ENCODE data around the gene PACRG. TPM values are rescaled to one million over a fixed set of nuclear protein-coding genes. Genes with fewer than 3 reads are reported as not detected.

Gene PACRG
- polyA plus RNA-seq, 3 donors: not detected

- Histone ChIP-seq H2AFZ (ENCODE audit: insufficient read depth, low read depth, low read length, poor library complexity, severe bottlenecking) (no peak overlapping the region), H3K9me3 (replicated peaks in 1 of 2; ENCODE audit: control insufficient read depth in 1 of 2, insufficient read depth in 1 of 2, low read length in 2 of 2) (no peaks in the 10 kb centered on the region), H3K27me3 (ENCODE audit: control insufficient read depth in 2 of 2, insufficient read depth in 2 of 2, low read length in 2 of 2) (no peaks in the 10 kb centered on the region), H3K4me3 (replicated peaks in 1 of 3; ENCODE audit: low read depth in 2 of 3, low read length in 3 of 3) (no peak overlapping the region), H3K4me2 (replicated peaks; ENCODE audit: extremely low read depth, low read length, poor library complexity, severe bottlenecking) (no peak overlapping the region), H4K20me1 (ENCODE audit: insufficient read depth, low read length) (no peaks in the 10 kb centered on the region), H3K79me2 (ENCODE audit: insufficient read depth, low read length) (no peaks in the 10 kb centered on the region), H3K36me3 (replicated peaks in 1 of 2; ENCODE audit: control insufficient read depth in 1 of 2, insufficient read depth in 2 of 2, low read length in 2 of 2) (no peaks in the 10 kb centered on the region), H3K27ac (ENCODE audit: low read depth in 1 of 2, low read length in 2 of 2) (no peak overlapping the region), H3K4me1 (ENCODE audit: control insufficient read depth in 1 of 2, insufficient read depth in 2 of 2, low read length in 2 of 2) (no peaks in the 10 kb centered on the region), H3K9ac (ENCODE audit: insufficient read depth, low read length, poor library complexity, severe bottlenecking) (no peak overlapping the region)
- DNase-seq: no peak
- H3K4me3 Mint-ChIP-seq: no peak overlapping the region
- intact Hi-C loops (cut with micrococcal nuclease): no loop called here
- WGBS (ENCODE audit: insufficient coverage): no CpG with 5 or more reads among the region's 1 CpG
- peaks cover 0 to 6% (median 0%) of the 10 kb centered on the region in 7 donors for H3K9me3 Mint-ChIP-seq
- H3K36me3 Mint-ChIP-seq: no peaks in the 10 kb centered on the region
- no peaks in the 10 kb centered on the region for H3K4me1 Mint-ChIP-seq
- H3K27me3 Mint-ChIP-seq (ENCODE audit: low read depth in 3 of 3): peaks cover 0 to 2% (median 0%) of the 10 kb centered on the region in 3 donors
- no peak overlapping the region for H3K27ac Mint-ChIP-seq
- TF ChIP-seq CTCF (IDR thresholded peaks at IDR 0.05): no peak
These were observed 126.5 kb downstream of the PACRG start for GRCh38 chr6:162854228-162854627.

- Histone ChIP-seq H3K36me3 (replicated peaks in 1 of 2; ENCODE audit: control insufficient read depth in 1 of 2, insufficient read depth in 2 of 2, low read length in 2 of 2) (no peaks in the 10 kb centered on the region), H4K20me1 (ENCODE audit: insufficient read depth, low read length) (no peaks in the 10 kb centered on the region), H3K4me1 (ENCODE audit: control insufficient read depth in 1 of 2, insufficient read depth in 2 of 2, low read length in 2 of 2) (no peaks in the 10 kb centered on the region), H2AFZ (ENCODE audit: insufficient read depth, low read depth, low read length, poor library complexity, severe bottlenecking) (no peak overlapping the region), H3K27me3 (ENCODE audit: control insufficient read depth in 2 of 2, insufficient read depth in 2 of 2, low read length in 2 of 2) (no peaks in the 10 kb centered on the region), H3K9ac (ENCODE audit: insufficient read depth, low read length, poor library complexity, severe bottlenecking) (no peak overlapping the region), H3K27ac (ENCODE audit: low read depth in 1 of 2, low read length in 2 of 2) (no peak overlapping the region), H3K4me3 (replicated peaks in 1 of 3; ENCODE audit: low read depth in 2 of 3, low read length in 3 of 3) (no peak overlapping the region), H3K79me2 (ENCODE audit: insufficient read depth, low read length) (no peaks in the 10 kb centered on the region), H3K9me3 (replicated peaks in 1 of 2; ENCODE audit: control insufficient read depth in 1 of 2, insufficient read depth in 1 of 2, low read length in 2 of 2) (no peaks in the 10 kb centered on the region), H3K4me2 (replicated peaks; ENCODE audit: extremely low read depth, low read length, poor library complexity, severe bottlenecking) (no peak overlapping the region)
- no peaks in the 10 kb centered on the region for H3K4me1 Mint-ChIP-seq
- no peak overlapping the region for H3K4me3 Mint-ChIP-seq
- H3K27ac Mint-ChIP-seq: peak overlapping the region in 1 of 7 donors; percentile 52
- no peak for DNase-seq
- H3K9me3 Mint-ChIP-seq: peaks cover 0 to 9% (median 0%) of the 10 kb centered on the region in 7 donors
- H3K36me3 Mint-ChIP-seq: no peaks in the 10 kb centered on the region
- no peak for TF ChIP-seq CTCF (IDR thresholded peaks at IDR 0.05)
- intact Hi-C loops (cut with micrococcal nuclease): no loop called here
- WGBS (ENCODE audit: insufficient coverage): 93% methylated on average over 19 of the region's 20 CpGs
- H3K27me3 Mint-ChIP-seq (ENCODE audit: low read depth in 3 of 3): peaks cover 0 to 2% (median 0%) of the 10 kb centered on the region in 3 donors
These were observed 127.0 kb downstream of the PACRG start for GRCh38 chr6:162854734-162855191.
